Osteoblast (primary cell): ENCODE measurements around the gene CDC42BPA. TPM values are rescaled to one million over a fixed set of nuclear protein-coding genes. Genes with fewer than 3 reads are reported as not detected.

Experiments used
- DNase-seq: peaks from one replicate; pipeline ENCODE4 v3.0.0; 2011; ENCODE audit warnings: low spot score, mixed read lengths; ENCODE audit not compliant: insufficient read length; ENCODE audit errors: missing footprints
- H2AFZ ChIP-seq: 2 replicates; pipeline ENCODE4 v1.6.0; 2011; ENCODE audit warnings: mild to moderate bottlenecking, low read length
- H3K27ac ChIP-seq: 2 replicates; pipeline ENCODE4 v1.5.1; 2011; ENCODE audit warnings: mild to moderate bottlenecking, low read depth, low read length, moderate library complexity
- H3K27me3 ChIP-seq: 2 replicates; pipeline ENCODE4 v1.6.0; 2012; ENCODE audit warnings: mild to moderate bottlenecking, control low read depth, inconsistent platforms, low read length, moderate library complexity; ENCODE audit not compliant: insufficient read depth
- H3K36me3 ChIP-seq: 2 replicates; pipeline ENCODE4 v1.5.1; 2011; ENCODE audit warnings: mild to moderate bottlenecking, low read length, control low read depth, moderate library complexity; ENCODE audit not compliant: insufficient read depth
- H3K4me1 ChIP-seq: 2 replicates; pipeline ENCODE4 v1.5.1; 2011; ENCODE audit warnings: mild to moderate bottlenecking, low read length, control low read depth, moderate library complexity; ENCODE audit not compliant: insufficient read depth
- H3K4me2 ChIP-seq: 2 replicates; pipeline ENCODE4 v1.6.0; 2011; ENCODE audit warnings: mild to moderate bottlenecking, low read length; ENCODE audit not compliant: insufficient read depth
- H3K4me3 ChIP-seq: fragments of 200-600 bp; sonication (generic); 3 replicates; pipeline ENCODE4 v1.5.1; 2012; ENCODE audit warnings: mild to moderate bottlenecking, low read length, inconsistent platforms; ENCODE audit not compliant: insufficient read depth
- H3K79me2 ChIP-seq: 2 replicates; pipeline ENCODE4 v1.6.0; 2012; ENCODE audit warnings: mild to moderate bottlenecking, low read length, control low read depth, inconsistent platforms; ENCODE audit not compliant: insufficient read depth
- H3K9me3 ChIP-seq: 2 replicates; pipeline ENCODE4 v1.5.1; 2011; ENCODE audit warnings: low read depth, low read length, control low read depth
- H4K20me1 ChIP-seq: 2 replicates; pipeline ENCODE4 v1.6.0; 2012; ENCODE audit warnings: mild to moderate bottlenecking, low read length, control low read depth; ENCODE audit not compliant: insufficient read depth
- total RNA-seq: library from RNA; depleted of rRNA; stranded (reverse); fragments of >200 nt; gene quantifications from 2 replicates; pipeline ENCODE4 v1.2.3, GENCODE V29; 2012
- TF ChIP-seq, protein P1 (sequence below): IDR thresholded peaks from 2 replicates; pipeline ENCODE4 v1.5.1; 2011; ENCODE audit warnings: mild to moderate bottlenecking, low read depth, low read length, moderate library complexity; ENCODE audit errors: extremely low read depth

CDC42BPA gene
- total RNA-seq, 1 donor, result 77.8 TPM

DNA sequence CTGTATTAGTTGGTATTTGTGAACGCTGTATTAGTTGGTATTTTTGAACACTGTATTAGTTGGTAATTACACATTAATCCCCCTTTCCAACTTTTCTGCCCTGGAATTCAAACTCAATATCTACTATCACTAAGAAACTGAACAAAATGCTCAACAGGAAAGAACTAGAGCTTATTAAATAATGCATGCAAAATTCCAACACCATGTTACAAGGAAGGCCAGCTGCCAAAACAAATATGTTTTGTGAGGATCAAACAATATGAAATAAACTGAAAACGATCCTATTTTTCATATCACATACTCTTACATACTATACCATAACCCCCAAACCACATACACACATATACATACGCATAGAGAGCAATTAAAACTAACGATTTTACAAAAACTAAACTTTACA, 104.9 kb downstream of the CDC42BPA start:
- no peaks in the 10 kb centered on the region for H4K20me1 ChIP-seq
- H2AFZ ChIP-seq, result no peak overlapping the region
- no peak overlapping the region for H3K4me2 ChIP-seq
- no peaks in the 10 kb centered on the region for H3K27me3 ChIP-seq
- H3K9me3 ChIP-seq, result no peaks in the 10 kb centered on the region
- TF ChIP-seq, protein P1, sequence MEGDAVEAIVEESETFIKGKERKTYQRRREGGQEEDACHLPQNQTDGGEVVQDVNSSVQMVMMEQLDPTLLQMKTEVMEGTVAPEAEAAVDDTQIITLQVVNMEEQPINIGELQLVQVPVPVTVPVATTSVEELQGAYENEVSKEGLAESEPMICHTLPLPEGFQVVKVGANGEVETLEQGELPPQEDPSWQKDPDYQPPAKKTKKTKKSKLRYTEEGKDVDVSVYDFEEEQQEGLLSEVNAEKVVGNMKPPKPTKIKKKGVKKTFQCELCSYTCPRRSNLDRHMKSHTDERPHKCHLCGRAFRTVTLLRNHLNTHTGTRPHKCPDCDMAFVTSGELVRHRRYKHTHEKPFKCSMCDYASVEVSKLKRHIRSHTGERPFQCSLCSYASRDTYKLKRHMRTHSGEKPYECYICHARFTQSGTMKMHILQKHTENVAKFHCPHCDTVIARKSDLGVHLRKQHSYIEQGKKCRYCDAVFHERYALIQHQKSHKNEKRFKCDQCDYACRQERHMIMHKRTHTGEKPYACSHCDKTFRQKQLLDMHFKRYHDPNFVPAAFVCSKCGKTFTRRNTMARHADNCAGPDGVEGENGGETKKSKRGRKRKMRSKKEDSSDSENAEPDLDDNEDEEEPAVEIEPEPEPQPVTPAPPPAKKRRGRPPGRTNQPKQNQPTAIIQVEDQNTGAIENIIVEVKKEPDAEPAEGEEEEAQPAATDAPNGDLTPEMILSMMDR, result no peak
- H3K4me1 ChIP-seq, result no peaks in the 10 kb centered on the region
- peaks cover 29% of the 10 kb centered on the region for H3K79me2 ChIP-seq
- DNase-seq, result no peak
- H3K36me3 ChIP-seq, result no peaks in the 10 kb centered on the region
- H3K27ac ChIP-seq, result no peak overlapping the region
- no peak overlapping the region for H3K4me3 ChIP-seq

GRCh38 chr1:227212164-227212563, 106.1 kb downstream of the CDC42BPA start:
- Histone ChIP-seq H3K36me3 (no peaks in the 10 kb centered on the region), H3K4me2 (no peak overlapping the region), H4K20me1 (no peaks in the 10 kb centered on the region), H3K4me1 (no peaks in the 10 kb centered on the region), H3K27me3 (no peaks in the 10 kb centered on the region), H3K4me3 (no peak overlapping the region), H3K9me3 (no peaks in the 10 kb centered on the region), H2AFZ (no peak overlapping the region), H3K79me2 (peaks cover 21% of the 10 kb centered on the region), H3K27ac (no peak overlapping the region)
- no peak for DNase-seq
- TF ChIP-seq, protein P1, result no peak

- H2AFZ ChIP-seq, result no peak overlapping the region
- H3K9me3 ChIP-seq, result no peaks in the 10 kb centered on the region
- H4K20me1 ChIP-seq, result no peaks in the 10 kb centered on the region
- H3K4me1 ChIP-seq, result no peaks in the 10 kb centered on the region
- peaks cover 16% of the 10 kb centered on the region for H3K79me2 ChIP-seq
- no peaks in the 10 kb centered on the region for H3K36me3 ChIP-seq
- no peak overlapping the region for H3K27ac ChIP-seq
- no peak overlapping the region for H3K4me3 ChIP-seq
- H3K4me2 ChIP-seq, result no peak overlapping the region
- no peaks in the 10 kb centered on the region for H3K27me3 ChIP-seq
- no peak for DNase-seq
- TF ChIP-seq, protein P1, result no peak
Observed at GRCh38 chr1:227210604-227211003, 107.7 kb downstream of the CDC42BPA start.

- H3K4me2 ChIP-seq, result no peak overlapping the region
- H3K79me2 ChIP-seq, result peaks cover 3% of the 10 kb centered on the region
- H3K27me3 ChIP-seq, result no peaks in the 10 kb centered on the region
- DNase-seq, result no peak
- no peaks in the 10 kb centered on the region for H3K9me3 ChIP-seq
- peaks cover 4% of the 10 kb centered on the region for H3K36me3 ChIP-seq
- H3K4me1 ChIP-seq, result peaks cover 3% of the 10 kb centered on the region
- H2AFZ ChIP-seq, result no peak overlapping the region
- H3K27ac ChIP-seq, result no peak overlapping the region
- no peak overlapping the region for H3K4me3 ChIP-seq
- no peaks in the 10 kb centered on the region for H4K20me1 ChIP-seq
- TF ChIP-seq, protein P1, result no peak
Observed at GRCh38 chr1:227197064-227197463, 121.2 kb downstream of the CDC42BPA start.
